Activated T-cell treated with anti-CD3 and anti-CD28 coated beads, Interleukin-2, amount 50 U/mL, for 1 hour (primary cell): ENCODE data around the gene APBB2.
"Not testable (repeated sequence)": the region's sequence is repeated elsewhere in the genome, so short reads cannot be mapped to it uniquely, and the experiment has no call there.

ENCODE experiments used
- DNase-seq: peaks from one replicate; pipeline ENCODE4 v3.0.0-alpha.2; 2020

Gene APBB2

GRCh38 chr4:41052287-41052686 is 162.1 kb downstream of the APBB2 start:
- no peak for DNase-seq

- DNase-seq, result no peak
Measured at GRCh38 chr4:41050880-41051775, 163.2 kb downstream of the APBB2 start.

DNA sequence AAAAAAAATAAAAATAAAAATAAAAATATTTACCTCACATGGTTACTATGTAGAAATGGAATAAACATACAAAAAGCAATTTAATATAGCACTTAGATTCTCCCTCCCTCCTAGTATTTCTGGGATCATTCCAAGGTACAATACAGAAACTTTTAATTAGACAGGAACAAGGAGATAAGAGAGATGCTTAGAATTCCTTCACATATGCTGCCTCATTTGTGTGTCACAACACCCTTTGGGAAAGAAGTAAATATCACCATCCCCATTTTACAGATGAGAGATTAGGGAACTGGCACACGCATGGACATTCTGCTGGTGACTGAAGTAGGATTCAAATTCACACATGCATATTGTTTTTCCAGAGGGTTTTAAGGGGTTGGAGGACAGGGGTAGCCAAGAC is 164.2 kb downstream of the APBB2 start:
- no peak for DNase-seq

DNA sequence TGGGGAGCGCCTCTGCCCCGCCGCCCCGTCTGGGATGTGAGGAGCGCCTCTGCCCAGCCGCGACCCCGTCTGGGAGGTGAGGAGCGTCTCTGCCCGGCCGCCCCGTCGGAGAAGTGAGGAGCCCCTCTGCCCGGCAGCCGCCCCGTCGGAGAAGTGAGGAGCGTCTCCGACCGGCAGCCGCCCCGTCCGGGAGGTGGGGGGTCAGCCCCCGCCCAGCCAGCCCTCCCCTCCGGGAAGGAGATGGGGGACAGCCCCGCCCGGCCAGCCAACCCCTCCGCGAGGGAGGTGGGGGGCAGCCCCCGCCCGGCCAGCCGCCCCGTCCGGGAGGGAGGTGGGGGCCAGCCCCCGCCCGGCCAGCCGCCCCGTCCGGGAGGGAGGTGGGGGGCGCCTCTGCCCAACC is 165.2 kb downstream of the APBB2 start:
- not testable (repeated sequence) for DNase-seq

DNA sequence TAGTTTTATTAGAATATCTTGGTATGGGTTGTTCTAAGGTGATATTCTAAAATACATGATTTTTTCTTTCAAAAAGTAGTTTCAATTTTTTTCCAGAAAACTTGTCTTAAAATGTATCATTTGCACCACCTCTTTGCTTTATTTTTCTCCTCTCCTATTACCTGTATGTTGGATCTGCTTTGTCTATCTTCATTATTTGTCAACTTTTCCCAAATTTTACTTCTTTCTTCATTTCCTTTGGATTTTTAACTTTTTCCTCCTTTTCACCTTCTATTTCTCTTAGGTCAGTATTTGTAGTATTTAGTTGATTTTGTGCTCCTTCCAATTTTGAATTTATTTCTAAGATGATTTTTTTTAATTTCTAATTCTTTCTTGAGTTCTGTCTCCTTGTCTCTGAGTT is 169.6 kb downstream of the APBB2 start:
- no peak for DNase-seq

DNA sequence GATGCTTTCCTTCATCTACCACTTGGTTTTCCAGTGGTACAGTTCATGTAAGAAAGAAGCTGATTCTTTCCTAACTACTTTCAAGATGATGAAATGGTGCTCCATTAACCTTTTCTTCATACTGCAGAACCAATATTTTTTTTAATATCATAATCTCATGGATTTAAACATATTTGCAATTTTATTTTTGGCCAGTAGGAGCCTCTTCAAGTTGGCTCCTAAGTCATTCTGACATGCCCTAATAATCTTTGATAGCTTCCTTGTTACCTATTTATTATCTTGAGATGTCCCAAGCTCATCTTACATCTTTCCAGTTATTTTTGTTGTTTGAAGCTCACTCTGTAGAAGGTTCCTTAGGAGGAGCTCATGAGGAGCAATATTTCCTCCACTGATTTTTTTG is 170.2 kb downstream of the APBB2 start:
- DNase-seq, result no peak

- DNase-seq, result no peak
Measured at GRCh38 chr4:41043465-41043864, 170.9 kb downstream of the APBB2 start.

- DNase-seq, result no peak
Measured at GRCh38 chr4:41041551-41041950, 172.8 kb downstream of the APBB2 start.

GRCh38 chr4:41039317-41039716 is 175.0 kb downstream of the APBB2 start:
- DNase-seq, result no peak

GRCh38 chr4:41038304-41038703 is 176.0 kb downstream of the APBB2 start:
- no peak for DNase-seq

- DNase-seq, result no peak
Measured at GRCh38 chr4:41029098-41029497, 185.2 kb downstream of the APBB2 start.

DNA sequence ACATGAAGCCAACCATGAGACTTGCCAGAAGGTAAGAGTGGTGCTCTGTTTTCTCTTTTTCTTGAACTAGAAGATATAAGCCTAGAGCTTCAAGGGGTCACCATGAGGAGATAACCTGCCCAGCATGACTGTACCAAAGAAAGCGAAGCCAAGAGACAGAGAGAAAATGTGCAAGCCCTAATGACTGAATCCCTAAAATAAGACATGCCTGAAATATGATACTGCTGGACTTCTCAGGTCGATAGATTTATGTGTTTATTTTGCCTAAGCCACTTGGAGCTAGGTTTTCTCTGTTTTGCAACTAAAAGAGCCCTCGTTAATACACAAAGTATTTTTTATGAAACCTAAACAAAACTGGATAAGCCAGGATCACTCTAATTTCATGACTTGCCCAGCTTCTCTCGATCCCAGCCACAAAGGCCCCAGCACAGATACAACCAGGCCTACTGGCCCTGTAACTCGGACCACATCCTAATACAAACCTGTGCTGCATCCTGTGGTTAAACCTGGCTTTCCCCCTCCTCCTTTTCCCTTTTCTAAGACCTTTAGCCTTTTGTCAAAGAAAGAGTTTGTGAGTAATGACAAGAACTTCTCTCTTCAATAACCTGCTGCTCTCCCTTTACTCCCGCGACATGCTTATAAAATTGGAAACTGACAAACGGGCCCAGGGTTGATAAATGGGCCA is 185.8 kb downstream of the APBB2 start:
- DNase-seq, result no peak

GRCh38 chr4:41026971-41027370 is 187.4 kb downstream of the APBB2 start:
- DNase-seq, result no peak

- DNase-seq, result no peak
Measured at GRCh38 chr4:41025824-41026223, 188.5 kb downstream of the APBB2 start.

- no peak for DNase-seq
Measured at GRCh38 chr4:41024556-41025491, 189.5 kb downstream of the APBB2 start.

GRCh38 chr4:41022116-41022515 is 192.2 kb downstream of the APBB2 start:
- DNase-seq, result no peak

- DNase-seq, result no peak
Measured at GRCh38 chr4:41015016-41015675, 199.2 kb downstream of the APBB2 start.

GRCh38 chr4:41014158-41014557 is 200.2 kb downstream of the APBB2 start:
- DNase-seq, result no peak

GRCh38 chr4:41013746-41014145 is 200.6 kb downstream of the APBB2 start:
- no peak for DNase-seq

GRCh38 chr4:41012911-41013310 is 201.4 kb downstream of the APBB2 start:
- no peak for DNase-seq

DNA sequence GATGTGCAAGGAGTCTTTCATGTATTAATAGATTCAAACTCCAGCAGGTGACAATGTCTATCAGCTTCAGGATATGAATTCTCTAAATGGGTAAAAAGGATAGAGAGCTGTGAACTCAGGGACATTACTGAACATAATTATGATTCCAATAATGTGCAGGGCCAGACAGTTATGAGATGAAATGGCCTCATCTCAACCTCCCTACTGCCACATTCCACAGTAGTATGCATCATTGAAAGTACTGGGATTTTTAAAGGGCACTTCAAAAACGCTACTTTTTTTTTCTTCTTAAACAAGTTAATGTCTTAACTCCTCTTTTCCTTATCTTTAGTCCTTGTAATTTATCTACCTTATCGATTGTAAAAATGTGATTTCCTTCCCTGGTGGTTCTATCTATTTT is 202.0 kb downstream of the APBB2 start:
- no peak for DNase-seq

- DNase-seq, result no peak
Measured at GRCh38 chr4:41009411-41009810, 204.9 kb downstream of the APBB2 start.

DNA sequence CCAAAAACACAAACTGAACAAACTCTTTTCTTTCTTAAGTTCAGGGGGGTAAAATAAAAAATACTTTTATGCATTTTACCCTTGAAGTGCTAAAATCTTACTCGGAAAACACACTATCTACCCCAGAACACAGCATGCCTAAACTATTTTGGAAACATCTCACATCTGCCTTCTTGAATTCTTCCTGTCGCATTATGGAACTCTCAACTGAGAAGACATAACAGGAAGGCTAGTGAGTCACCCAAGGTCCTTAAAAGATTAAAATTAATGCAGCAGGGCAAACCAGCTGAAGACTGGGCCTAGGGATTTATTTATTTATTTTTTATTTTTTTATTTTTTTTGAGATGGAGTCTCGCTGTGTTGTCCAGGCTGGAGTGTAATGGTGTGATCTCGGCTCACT is 208.2 kb downstream of the APBB2 start:
- no peak for DNase-seq
